Heart left ventricle (tissue), 13 donors: Measurements from ENCODE around the gene C22orf31.

Experiments used
- CTCF ChIP-seq, 12 donors: fragments of 200-600 bp; sonication (generic) in 4 of 12; IDR thresholded peaks; one replicate each; pipeline versions ENCODE4 v1.5.0 to v1.8.0; 2018 to 2022; ENCODE audit warnings: antibody characterized with exemption in 12 of 12, mild to moderate bottlenecking in 5 of 12
- POLR2A ChIP-seq, 2 donors: fragments of 450-650 bp; IDR thresholded peaks; one replicate each; pipeline ENCODE4 v1.6.1; 2017; ENCODE audit warnings: antibody characterized with exemption in 2 of 2, mild to moderate bottlenecking in 2 of 2, moderate library complexity in 2 of 2
- donor health status: ischemic (EF 13 %, LVEDD 7.1; RV severe dilation, severe dysfunction).
- donor health status: DM: no; HTN: yes; CAD: no.
- donor health status: DM: no; HTN: no; CAD: no.
- donor health status: ischemic (EF 25% LVEDD 6.9; RV normal size, moderate dysfunction).
- donor health status: ischemic (EF 25% LVEDD 5.7; RV mildly dilated, moderate dysfunction).
- donor health status: ischemic (EF 35%, LVEDD 5.7; RV mildly dilated, moderate dysfunction).
- donor health status: nonischemic (EF 11% LVEDD 7.7; RV severe dilation, severe dysfunction).
- donor health status: DM: yes; HTN: yes; CAD: no.
- donor health status: PGD.
- donor health status: ischemic (EF 29% LVEDD 5.4; RV normal size, mild dysfunction).
- donor health status: nonischemic (EF 23%, LVEDD 6.1; RV moderate dilation, normal function).

DNA sequence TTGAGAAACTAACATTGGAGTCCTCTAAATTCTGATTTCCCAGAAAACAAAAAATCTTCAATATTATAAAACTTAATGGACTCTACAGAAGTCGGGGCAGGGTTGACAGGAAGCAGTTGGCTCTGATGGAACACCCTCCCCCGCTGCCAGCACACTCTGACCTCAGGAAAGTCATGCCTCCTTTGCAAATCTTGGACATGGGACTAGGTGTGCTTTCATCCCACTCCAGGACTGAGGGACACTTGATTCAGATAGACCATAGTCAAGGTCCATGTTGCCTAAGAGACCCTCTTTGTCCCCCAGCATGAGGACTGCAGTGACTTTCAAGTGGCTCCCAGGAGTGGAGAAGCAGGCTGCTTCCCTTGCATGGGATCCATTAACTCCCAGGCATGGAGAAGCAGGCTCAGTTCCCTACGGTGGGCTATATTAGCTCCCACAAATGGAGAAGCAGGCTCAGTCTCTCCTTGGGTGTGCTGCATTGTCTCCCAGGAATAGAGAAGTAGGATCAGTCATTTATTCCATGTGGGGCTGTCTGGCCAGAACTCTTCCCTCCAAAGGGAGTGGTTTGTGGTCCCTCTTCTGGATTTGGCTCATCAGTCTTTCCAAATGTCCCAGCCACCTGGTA is 38.3 kb downstream of the C22orf31 start:
- TF ChIP-seq CTCF (IDR thresholded peaks at IDR 0.05) (no peak), POLR2A (IDR thresholded peaks at IDR 0.05) (no peak)
